ENCODE measurements around the gene PCDHGA1.

DNA sequence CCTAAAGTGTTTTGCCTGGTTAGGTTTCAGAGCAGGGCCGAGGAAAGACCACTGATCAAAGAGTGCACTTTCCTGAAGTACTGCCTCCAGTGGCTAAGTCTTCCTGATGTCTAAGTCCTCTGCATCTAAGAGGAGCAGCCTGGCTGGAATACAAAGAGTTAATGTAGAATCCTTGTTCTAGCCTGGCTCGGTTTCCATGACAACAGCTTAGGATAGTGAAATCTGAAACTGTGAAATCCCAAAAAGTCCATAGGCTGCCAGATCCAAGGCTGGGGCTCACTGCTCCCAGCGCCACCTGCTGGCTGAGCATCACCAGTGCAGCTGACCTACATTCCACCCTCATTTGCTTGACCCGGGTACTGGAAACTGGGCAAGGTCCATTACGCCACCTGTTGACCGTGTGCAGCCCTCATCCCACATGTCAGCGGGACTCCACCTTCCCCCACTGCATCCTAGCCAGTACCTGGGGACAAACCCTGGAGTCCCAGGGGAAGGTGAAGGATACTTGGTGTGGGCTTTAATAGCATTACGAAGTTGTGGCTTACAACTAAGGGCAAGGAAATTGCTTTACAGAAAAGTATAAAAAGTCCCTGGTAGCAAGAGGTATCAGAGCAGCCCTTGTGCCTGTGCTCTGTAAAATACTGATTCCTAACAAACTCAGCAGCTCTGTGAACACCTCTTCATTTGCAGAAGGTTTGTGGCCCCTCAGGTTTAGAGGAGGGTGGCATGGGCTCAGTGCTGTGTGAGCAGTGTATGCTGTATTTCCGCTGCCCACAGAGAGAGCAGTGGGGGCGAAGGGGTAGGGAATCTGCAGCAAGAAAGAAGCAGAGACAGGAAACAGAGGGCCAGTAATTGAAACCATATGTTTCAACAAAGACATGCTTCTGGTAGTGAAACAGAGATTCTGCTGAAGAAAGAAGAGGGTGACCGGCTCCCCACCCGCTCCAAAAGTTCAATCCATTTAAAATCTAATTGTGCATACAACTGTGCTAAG is 194.6 kb downstream of the PCDHGA1 start:
- TF ChIP-seq CTCF (IDR thresholded peaks at IDR 0.05) (peak; percentile 96 to 99 (median 98)), EP300 (IDR thresholded peaks at IDR 0.05) (no peak), POLR2AphosphoS5 (IDR thresholded peaks at IDR 0.05) (peak; percentile 79 to 80), POLR2A (IDR thresholded peaks at IDR 0.05) (no peak)
